M059J (cell line): Measurements from ENCODE around the gene SHB. TPM values are rescaled to one million over a fixed set of nuclear protein-coding genes. Genes with fewer than 3 reads are reported as not detected.
A peak's percentile ranks its signal among the peaks of the same experiment; 100 is the strongest.

Experiments
- DNase-seq: peaks from one replicate; pipeline ENCODE4 v3.0.0-alpha.2; 2012; ENCODE audit warnings: low read depth
- total RNA-seq: library from RNA; depleted of rRNA; stranded (reverse); fragments of >200 nt; shearing (Covaris generic); gene quantifications from 2 replicates; pipeline ENCODE4 v1.2.3, GENCODE V29; 2014

The SHB gene
- total RNA-seq, 1 experiment from 2014 or later = 25.6 TPM

DNA sequence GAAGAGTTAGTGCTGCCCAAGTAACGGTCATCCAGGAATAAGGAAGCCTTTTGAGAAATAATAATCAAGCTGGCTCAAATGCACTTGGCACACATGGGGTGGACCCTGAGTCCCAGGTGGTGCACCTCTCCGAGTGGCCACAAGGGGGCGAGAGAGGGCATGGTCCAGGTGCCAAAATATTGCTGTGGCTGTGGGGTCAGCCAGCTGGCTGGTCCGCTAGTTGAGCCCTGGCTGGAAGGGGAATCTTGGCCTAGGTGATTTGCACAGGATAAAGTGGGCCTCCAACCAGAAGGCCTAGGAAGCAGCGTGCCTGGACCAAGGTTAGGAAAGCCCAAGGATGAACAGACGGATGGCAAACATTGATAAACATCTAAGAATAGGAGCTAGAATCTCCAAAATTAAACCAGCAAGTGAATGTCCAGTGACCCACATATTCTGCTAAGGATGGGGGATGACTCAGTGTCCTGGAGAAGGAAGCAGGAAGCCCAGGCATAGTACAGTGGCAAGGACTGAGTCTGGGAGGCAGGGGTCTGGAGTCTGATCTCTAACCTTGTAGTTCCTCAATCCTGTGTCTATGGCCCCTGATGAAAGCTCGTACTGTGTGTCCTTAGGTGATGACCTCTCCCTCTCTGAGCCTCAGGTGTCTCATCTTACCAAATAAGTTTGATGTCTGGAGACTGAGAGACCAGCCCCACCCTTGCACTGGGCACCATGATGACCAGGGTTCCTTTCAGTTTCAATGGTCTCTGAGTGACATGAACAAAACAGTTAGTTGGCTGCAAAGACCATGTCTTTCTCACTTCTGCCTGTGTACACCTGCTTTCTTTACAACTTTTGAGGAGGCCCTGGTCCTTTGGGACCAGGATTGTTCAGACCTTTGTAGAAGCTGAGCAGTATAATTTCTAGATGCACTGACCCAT lies 19.2 kb upstream of the SHB start:
- DNase-seq = peak; percentile 50

DNA sequence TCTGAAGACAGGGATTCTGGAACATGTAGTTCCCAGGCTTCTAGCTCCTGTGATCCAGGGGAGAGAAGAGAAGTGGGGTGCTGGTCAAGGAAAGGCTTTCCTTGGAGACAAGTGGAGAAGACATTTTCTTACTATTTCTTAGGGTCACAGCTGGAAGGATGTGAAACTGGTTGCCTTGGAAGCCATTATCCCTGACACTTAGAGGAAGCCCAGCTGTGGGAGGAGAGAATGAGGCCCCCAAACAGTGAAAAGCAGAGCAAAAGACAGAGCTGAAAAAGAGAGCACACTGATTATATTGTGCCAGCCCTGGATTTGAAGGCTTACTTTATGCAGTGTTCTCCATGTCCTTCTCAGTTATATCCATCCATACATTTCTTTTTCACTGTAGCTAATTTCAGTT lies 17.5 kb upstream of the SHB start:
- DNase-seq = no peak

DNA sequence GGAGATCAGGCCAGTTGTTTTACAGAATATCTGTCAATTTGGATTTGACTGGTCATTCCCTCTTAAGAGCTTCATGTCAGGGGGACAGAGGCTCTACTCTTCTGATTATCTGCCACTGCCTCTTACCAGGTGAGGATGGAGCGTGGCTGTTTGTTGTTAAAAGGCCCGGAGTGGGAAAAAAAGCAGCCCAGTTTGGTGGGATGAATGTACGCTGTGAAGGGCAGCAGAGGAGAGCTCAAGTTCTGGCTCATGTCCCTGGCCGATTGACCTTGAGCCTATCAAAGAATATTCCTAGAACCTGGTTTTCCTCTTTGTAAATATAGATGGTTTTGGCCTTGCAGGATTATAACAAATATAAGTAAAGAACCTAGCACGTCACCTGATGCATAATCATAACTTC lies 16.3 kb upstream of the SHB start:
- no peak for DNase-seq

DNA sequence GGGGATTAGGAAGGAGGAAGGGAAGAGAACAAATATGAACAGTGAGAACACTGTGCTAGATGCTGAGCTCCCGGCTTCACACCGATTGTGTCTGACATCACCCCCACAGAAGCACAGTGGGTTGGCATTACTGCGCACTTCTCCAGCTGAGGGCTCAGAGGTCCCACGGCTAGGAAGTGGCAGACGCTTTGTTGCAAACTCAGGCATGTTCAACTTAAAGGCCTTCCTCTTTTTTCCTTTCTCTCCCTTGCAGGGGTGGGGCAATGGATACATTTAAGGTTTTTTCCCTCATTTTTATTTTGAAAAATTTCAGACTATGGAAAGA lies 15.5 kb upstream of the SHB start:
- no peak for DNase-seq

DNA sequence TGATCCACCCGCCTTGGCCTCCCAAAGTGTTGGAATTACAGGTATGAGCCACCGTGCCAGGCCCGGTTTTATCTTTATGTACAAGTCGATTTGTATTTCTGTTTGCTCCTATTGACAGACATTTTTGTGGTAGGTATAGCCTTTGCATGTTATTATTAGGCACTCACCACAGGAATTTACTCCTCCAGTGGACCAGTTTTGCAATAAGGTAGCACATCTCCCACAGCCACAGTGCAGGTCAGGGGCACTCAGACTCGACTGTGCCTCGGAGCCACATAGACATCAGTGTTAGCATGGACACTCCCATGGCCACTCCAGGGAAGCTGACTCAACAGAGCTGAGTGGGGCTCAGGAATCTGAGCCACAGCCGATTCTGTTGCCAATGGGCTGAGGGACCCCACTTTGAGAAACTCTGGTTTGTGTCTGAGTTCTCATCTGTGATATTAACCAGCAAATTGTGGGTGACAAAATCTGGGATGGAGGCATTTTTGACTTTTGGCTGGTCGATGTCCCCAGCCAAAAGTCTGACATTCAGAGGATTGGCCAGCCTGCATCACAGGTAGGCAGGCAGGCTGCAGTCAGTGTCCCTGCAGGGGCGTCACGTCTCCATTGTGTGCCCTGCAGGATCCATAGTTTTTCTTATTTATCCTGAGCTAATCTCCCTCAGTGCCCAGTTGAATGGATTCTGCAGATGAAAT lies 15.0 kb upstream of the SHB start:
- DNase-seq = peak; percentile 80

DNA sequence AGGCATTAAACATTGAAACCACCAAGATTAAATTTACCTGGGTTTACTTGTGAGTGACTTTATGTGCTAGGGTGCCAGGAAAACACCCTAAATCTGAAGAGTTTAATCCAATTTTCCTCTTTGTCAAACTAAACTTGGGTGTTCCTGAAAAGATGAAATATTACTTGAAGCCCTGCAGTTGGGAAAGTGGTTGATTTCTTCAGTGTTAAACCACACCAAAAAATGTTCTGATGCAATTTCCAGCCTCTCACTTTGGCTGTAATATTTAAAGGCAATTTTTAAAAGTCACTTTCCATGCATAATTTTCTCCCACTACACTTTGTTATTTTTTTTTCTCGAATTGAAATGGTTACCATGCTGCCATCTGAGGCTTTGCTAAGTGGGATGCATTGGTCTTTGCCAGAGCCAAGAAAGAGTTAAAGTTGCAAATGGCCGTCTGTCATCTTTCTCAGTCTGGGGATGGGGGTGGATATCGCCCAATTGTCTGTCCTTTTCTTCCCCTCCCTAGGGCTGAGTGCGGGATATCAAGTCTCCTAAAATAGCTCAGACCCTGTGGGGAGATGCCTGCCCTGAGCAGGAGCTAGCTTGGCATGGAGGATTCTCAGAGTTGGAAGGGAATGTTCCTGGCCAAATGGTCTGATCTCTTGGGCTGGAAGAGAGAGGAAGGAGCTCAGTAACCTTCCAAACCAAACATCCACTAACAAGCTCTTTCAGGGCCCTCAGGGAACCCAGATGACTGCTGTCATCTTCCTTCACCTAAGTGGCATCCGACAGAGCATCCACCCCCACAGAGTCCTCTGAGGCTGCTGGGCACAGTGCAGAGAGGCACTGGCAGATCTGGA lies 13.6 kb upstream of the SHB start:
- DNase-seq = no peak

DNA sequence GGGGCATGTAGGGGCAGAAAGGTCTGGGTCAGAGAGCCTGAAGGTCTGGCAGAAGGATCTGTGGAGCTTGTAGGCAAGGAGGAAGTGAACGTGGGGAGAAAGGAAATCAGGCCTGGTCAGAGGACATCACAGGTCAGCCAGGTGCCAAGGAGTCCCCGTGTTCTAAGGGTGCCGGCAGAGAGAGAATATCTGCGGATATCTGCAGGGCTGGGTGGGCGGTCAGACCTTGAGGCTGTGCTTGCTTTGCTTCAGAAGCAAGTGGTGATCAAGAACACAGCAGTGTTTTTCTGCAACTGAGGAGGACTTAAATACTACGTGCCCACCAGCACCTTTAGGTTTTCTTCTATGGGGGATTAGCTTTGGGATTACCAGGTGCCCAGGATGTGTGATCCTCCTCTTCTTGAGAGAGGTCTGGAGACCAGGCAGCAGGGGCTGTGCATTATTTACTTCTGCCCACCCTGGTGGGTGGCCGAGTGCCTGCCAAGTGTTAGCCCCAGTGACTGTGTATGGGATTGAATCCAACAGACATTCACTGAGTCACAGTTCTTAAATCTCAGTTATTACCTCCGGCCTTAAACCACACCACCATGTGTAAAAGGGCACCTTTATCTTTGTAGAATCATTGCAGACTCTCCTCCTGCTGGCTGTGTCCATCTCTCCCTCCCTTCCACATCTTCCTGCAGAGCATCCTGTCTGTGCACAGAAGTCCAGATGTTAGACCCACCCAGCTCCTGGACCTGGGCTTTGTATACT lies 12.5 kb upstream of the SHB start:
- DNase-seq = peak; percentile 76

DNA sequence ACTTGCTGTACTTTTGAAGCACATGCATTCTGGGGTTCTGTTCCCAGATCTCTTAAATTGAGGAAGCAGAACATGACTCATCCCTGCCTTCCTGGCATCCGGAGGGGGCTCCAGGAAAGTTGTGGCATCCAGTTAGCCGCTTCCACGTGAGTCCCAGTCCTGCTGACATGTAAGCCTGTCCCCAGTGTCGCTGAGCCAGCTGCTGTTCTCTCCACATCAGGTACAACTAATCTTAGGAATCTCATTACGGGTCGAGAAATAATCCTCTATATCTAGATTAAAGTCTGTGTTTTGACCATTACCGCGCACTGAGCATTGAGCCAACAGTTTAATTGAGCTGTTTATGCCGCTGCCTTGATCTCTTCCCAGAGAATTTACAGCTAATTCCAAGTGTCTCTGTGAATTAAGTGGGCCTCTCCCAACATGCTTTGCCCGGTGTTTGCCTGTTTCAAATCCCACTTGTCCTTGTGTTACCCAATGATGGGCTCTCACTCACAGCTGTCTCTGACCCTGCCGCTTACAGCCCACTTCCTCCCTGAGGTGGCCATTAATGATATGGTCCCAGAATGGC lies 10.5 kb upstream of the SHB start:
- peak; percentile 77 for DNase-seq

DNA sequence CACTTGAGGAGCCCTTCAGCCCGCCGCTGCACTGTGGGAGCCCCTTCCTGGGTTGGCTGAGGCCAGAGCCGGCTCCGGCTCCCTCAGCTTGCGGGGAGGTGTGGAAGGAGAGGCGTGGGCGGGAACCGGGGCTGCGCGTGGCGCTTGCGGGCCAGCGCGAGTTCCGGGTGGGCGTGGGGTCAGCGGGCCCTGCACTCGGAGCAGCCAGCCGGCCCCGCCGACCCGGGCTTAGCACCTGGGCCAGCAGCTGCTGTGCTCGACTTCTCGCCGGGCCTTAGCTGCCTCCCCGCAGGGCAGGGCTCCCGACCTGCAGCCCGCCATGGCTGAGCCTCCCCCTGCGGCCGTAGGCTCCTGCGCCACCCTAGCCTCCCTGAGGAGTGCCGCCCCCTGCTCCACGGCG lies 6.2 kb upstream of the SHB start:
- DNase-seq = no peak

DNA sequence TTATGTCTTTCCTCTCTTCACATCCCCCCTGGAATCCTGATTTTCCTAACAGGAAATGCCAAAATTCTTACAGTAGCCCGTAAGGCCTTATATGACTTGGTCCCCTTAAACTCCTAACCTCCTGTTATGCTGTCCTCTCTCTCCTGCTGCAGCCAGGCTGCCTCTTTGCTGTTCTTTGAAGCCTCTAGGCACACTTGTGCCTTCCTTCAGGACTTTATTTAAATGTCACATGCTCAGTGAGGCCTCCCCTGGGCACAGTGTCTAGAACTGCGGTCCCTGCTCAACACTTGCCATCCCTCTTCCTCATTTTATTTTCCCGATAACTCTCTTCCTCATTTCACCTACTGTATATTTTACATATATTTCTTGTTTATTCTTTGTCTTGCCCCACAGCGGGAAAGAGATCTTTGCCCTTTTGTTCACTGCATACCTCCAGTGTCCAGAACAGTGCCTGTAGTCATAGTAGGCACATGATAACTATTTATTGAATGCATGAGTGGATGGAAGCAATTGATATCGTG lies 5.5 kb upstream of the SHB start:
- DNase-seq = peak; percentile 67

DNA sequence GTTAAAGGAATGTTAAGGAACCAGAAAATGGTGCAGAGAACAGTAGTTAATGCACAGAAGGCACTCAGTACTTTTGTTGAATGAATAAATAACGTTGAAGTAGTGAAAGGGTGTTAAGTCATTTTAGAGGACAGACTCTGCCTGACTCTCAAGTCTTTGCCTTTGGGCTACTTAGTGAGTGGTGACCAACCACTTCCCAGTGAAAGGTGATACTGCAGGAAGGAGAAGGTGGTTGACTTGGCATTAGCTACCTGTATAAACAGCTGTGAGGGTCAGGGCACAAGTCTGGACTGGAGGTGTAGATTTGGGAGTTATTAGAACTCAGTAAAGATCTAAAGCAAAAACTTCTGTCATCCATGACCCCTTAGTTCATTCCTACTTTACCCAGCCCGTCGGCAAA lies 4.9 kb upstream of the SHB start:
- peak; percentile 75 for DNase-seq

DNA sequence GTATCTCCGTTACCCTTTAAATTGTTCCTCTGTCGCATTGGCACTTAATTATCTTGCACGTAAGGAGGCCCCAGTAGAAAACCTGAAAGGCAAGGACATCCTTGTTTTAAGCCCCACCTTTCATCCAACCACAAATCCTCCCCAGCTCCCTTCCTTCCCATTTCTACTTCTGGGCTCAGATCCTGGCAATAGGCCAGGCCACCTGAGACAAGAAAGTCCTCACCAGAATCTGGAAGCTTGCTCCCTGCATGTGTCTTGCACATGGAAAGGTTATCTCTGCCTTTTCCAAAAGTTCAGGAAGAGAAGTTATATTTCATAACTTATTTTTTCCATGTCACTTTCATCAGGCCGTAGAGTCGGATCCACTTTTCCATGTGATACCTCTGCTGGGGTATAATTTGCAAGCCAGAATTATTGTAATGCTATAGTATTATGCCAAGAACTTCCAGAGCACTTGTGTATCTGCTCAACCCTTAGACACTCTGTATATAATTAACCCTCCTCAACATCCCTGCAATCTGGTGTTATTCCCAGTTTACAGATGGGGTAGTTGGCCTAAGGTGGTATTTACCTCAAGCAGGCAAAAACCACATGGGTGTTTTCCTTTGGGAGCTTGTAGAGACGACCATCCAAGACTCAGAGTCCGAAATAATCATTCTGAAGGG lies 2.6 kb upstream of the SHB start:
- no peak for DNase-seq

DNA sequence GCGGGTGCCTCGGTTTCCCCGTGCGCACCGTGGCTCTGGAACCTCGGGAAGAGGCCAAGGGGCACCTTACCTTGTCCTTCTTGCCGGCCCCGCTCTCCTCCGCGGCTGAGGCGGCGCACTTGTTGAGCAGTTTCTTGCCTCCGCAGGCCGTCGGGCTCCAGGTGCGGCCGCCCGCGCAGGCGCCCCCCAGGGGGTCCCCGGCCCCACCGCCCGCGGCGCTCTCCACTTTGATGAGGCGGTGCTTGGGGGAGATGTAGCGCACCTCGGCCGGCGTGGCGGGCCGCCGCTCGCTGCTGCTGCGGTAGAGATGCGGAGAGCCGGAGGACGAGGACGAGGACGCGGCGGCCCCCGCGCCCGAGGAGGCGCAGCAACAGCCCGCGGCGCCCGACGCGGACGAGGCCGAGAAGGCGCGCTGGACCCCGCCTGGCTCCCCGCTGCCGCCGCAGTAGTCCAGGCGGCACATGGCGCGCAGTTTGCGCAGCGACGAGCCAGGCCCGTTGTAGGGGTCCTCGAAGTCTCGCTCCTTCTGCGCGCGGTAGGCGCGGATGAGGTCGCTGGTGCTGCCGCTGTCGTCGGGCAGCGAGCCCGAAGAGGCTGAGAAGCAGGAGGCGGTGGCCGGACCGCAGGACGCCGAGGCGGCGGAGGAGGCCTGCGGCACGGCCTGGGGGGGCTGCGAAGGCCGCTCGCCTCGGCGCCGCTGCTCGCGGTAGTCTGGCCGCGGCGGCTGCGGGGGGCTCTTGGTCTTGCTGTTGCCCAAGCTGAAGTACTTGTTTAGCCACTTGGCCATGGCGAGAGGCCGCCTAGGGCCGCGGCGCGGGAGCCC lies 957 bp downstream of the SHB start:
- no peak for DNase-seq

DNA sequence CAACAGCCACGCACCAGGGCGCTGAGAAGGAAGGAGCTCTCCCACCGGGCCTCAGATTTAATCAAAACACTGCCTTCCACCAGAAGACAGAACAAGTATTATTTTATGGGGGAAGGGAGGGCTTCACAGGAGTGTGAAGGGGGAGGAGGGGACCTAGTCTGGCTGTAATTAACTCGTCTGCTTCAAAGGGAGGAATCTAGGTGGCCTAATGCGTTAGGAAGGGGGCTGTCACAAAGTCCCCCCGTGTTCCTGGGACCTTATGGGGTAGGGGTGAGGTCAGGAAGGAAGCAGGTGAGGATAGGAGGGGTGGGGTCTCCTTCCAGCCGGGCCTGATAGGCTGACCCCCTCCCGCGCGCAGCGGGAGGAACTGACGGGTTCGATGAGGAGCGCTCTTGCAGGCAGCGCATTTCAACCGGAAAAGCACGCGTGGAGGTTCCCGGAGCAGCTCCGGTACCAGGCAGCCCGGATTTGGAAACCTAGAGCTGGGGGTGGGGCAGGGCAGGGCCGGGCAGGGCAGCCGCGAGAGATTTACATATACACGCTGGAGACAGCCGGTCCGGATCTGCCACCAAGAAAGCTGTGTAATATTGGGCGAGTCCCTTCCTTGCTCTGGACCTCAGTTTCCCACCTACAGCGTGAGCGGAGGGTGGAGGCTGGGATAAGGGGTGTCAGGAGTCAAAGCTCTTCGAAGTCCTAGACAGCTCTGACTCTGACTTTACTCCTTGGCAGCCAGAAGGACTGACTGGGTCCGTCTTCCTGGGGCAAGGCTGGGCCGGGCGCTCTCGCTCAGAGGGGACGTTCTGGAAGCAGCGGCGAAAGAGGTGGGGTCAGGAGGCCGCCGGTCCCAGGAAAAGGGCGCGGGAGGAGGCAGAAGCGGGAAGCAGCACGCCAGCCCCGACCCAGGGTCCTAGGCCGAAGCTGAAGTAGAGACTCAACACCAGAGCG lies 1.8 kb downstream of the SHB start:
- DNase-seq = peak; percentile 45

DNA sequence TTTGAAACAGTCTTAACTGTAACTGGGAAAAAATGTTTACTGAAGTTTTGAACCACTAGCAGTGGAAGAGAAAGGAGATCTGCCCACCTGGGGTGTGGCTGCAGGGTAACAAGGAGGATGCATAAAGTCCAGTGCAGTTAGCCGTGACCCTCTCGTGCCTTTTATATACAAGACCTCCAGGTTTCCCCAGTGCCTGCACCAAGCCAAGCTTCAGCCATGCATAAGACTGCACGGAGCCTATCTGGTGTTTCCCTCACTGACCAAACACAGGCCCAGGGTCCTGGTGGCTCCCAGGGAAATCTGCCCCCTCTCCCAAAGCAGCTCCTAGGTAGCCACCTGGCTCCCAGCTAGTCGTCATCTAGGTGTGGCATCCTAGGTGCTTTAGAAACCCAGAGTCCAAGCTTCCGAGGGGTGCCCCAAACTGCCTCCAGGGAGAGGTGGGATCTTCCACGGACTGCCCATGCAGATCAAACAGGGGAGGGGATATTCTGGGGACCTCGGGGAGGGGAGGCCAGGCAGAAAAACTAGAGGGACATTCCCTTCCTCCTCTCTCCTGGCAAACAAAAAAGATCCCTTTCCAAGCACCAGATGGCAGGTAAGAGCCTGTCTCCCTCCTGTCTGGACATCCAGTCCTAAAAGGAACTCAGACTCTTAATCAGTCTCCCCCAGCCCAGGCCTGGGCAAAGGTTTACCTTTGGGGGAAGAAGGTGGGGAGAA lies 2.7 kb downstream of the SHB start:
- DNase-seq = peak; percentile 61

DNA sequence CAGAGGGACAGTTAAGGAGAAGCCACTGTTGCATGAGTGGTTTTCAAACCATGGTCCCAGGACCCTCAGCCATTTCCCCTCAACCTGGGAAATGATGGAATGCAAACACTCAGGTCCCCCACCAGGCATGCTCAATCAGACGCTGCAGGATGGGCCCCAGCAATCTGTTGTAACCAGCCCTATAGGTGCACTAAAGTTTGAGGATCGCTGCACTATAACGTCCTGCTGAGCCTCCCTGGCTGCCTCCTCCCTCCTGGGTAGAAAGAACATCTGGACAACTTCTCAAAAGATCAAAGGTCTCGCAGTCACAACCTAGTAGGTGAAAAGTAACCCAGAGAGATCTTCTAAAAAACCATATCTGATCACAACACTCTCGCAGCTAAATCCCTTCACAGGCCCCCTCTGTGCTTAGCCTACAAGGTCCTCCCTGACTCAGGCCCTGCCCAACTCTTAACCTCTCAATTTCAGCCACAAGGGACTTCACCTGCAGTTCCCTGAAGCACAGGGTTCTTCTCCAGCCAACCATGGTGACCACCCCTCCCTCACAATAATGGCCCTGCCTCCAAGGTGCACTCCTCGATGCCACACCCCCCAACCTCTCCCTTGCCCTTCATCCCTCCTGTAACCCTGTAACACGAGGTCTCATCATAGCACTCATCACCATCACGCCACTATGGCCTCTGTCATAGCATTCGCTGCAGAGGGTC lies 3.5 kb downstream of the SHB start:
- no peak for DNase-seq

DNA sequence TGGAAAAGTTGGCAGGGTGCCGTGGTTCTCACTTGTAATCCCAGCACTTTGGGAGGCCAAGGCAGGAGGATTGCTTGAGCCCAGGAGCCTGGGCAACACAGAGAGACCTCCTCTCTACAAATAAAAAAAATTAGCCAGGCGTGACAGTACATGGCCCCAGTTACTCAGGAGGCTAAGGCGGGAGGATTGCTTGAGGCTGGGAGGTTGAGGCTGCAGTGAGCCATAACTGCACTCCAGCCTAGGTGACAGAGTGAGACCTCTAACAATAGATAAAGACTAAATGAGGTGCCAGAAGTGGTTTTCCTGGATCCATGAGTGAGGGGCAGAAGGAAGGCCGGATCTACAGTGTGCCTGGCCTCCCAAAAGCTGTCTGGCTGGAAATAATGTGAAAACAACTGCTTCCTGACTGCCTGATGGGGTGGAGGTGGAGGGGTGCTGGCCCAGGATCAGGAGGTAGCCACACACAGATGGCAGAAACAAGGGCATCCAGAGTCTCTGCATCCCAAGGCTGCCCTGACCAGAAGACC lies 4.1 kb downstream of the SHB start:
- no peak for DNase-seq
